B cell (primary cell): ENCODE measurements around the gene CHCHD6. TPM values are rescaled to one million over a fixed set of nuclear protein-coding genes. Genes with fewer than 3 reads are reported as not detected.
A peak's percentile ranks its signal among the peaks of the same experiment; 100 is the strongest.

Experiments used
- ATAC-seq: fragments of 200-7000 bp; cut with Tn5 transposase; one replicate; pipeline ENCODE4 v1.10.0; 2021; ENCODE audit warnings: low read depth, mild to moderate bottlenecking, moderate number of reproducible peaks, moderate library complexity
- CTCF ChIA-PET: fragments of 350-600 bp; sonication (Branson Sonifier 250); formaldehyde crosslinking; loops from one replicate; lab custom pipeline; 2021; ENCODE audit warnings: antibody characterized with exemption, inconsistent platforms; lab: Charles Lee
- POLR2A ChIA-PET: fragments of 350-600 bp; sonication (Branson Sonifier 250); formaldehyde crosslinking; loops from one replicate; lab custom pipeline; 2021; ENCODE audit warnings: antibody characterized with exemption; lab: Charles Lee
- DNase-seq: peaks from one replicate; pipeline ENCODE4 v3.0.0; 2013
- H2AFZ ChIP-seq: 2 replicates; pipeline ENCODE4 v1.6.1; 2012; ENCODE audit warnings: mild to moderate bottlenecking, low read depth, low read length; ENCODE audit not compliant: insufficient read depth, poor library complexity, severe bottlenecking
- H3K27ac ChIP-seq, 2 donors: 1 replicate in 1 of 2; 2 replicates in 1 of 2; pipeline ENCODE4 v1.5.1; 2012 to 2013; ENCODE audit warnings: low read length in 2 of 2, mild to moderate bottlenecking in 2 of 2, moderate library complexity in 1 of 2
- H3K27me3 ChIP-seq, 4 experiments: fragments of 200-600 bp in 1 of 4; sonication (generic) in 1 of 4; replicated peaks in 1 of 4; 1 replicate in 2 of 4; 2 replicates in 2 of 4; pipeline versions ENCODE4 v1.6.1 to v1.7.0; 2013 to 2016; ENCODE audit warnings: low read length in 3 of 4, mild to moderate bottlenecking in 2 of 4, mixed read lengths in 1 of 4, moderate library complexity in 1 of 4; ENCODE audit not compliant: insufficient read depth in 4 of 4, control insufficient read depth in 3 of 4; ENCODE audit errors: control extremely low read depth in 1 of 4
- H3K36me3 ChIP-seq, 2 experiments: replicated peaks in 1 of 2; 1 replicate in 1 of 2; 2 replicates in 1 of 2; pipeline versions ENCODE4 v1.6.1 to v1.7.1; 2013; ENCODE audit warnings: low read length in 1 of 2; ENCODE audit not compliant: insufficient read depth in 2 of 2, control insufficient read depth in 1 of 2; ENCODE audit errors: control extremely low read depth in 1 of 2, extremely low read depth in 1 of 2
- H3K4me1 ChIP-seq, 2 donors: fragments of 200-600 bp in 1 of 2; sonication (generic) in 1 of 2; 1 replicate in 1 of 2; 2 replicates in 1 of 2; pipeline versions ENCODE4 v1.5.1 to v1.6.1; 2013 to 2017; ENCODE audit warnings: low read length in 2 of 2; ENCODE audit not compliant: control insufficient read depth in 2 of 2, insufficient read depth in 2 of 2
- H3K4me2 ChIP-seq: replicated peaks from 2 replicates; pipeline ENCODE3; 2012; ENCODE audit warnings: mild to moderate bottlenecking, low read depth, low read length; ENCODE audit not compliant: poor library complexity, severe bottlenecking
- H3K4me3 ChIP-seq, 5 experiments: fragments of 200-600 bp in 1 of 5; sonication (generic) in 1 of 5; 1 replicate in 3 of 5; 2 replicates in 2 of 5; pipeline versions ENCODE4 v1.5.1 to v1.7.0; 2011 to 2016; ENCODE audit warnings: low read length in 4 of 5, mild to moderate bottlenecking in 4 of 5, low read depth in 2 of 5, control low read depth in 1 of 5, moderate library complexity in 1 of 5; ENCODE audit not compliant: insufficient read depth in 1 of 5; ENCODE audit errors: control extremely low read depth in 1 of 5, extremely low read depth in 1 of 5
- H3K79me2 ChIP-seq: fragments of 200-600 bp; sonication (generic); one replicate; pipeline ENCODE4 v1.6.0; 2016; ENCODE audit warnings: low read length; ENCODE audit not compliant: control insufficient read depth, insufficient read depth
- H3K9ac ChIP-seq: fragments of 200-600 bp; sonication (generic); 2 replicates; pipeline ENCODE4 v1.6.1; 2017; ENCODE audit warnings: mild to moderate bottlenecking, low read length, moderate library complexity
- H3K9me3 ChIP-seq, 3 donors: one replicate each; pipeline versions ENCODE4 v1.6.1 to v1.7.1; 2013; ENCODE audit warnings: low read length in 2 of 3; ENCODE audit not compliant: control insufficient read depth in 2 of 3, insufficient read depth in 1 of 3; ENCODE audit errors: control extremely low read depth in 1 of 3
- H4K20me1 ChIP-seq: 2 replicates; pipeline ENCODE4 v1.6.0; 2012; ENCODE audit warnings: mild to moderate bottlenecking, low read length; ENCODE audit not compliant: insufficient read depth, control insufficient read depth, poor library complexity, severe bottlenecking
- H3K27ac Mint-ChIP-seq: one replicate; pipeline ENCODE4 v1.8.0; 2021; ENCODE audit warnings: mixed read lengths
- H3K27me3 Mint-ChIP-seq: one replicate; pipeline ENCODE4 v1.8.0; 2021; ENCODE audit warnings: mixed read lengths
- H3K4me1 Mint-ChIP-seq: one replicate; pipeline ENCODE4 v1.8.0; 2021; ENCODE audit warnings: mixed read lengths
- H3K4me3 Mint-ChIP-seq: one replicate; pipeline ENCODE4 v1.8.0; 2021; ENCODE audit warnings: mixed read lengths
- H3K9me3 Mint-ChIP-seq: one replicate; pipeline ENCODE4 v1.8.0; 2022; ENCODE audit warnings: mixed read lengths; ENCODE audit not compliant: insufficient read depth
- CTCF ChIP-seq: fragments of 200-600 bp; IDR thresholded peaks from one replicate; pipeline ENCODE4 v1.8.0; 2022; ENCODE audit warnings: antibody characterized with exemption, mild to moderate bottlenecking
- EZH2 ChIP-seq: IDR thresholded peaks from 2 replicates; pipeline ENCODE4 v1.6.1; 2012; ENCODE audit warnings: borderline replicate concordance, low read depth, mild to moderate bottlenecking, moderate library complexity, low read length; ENCODE audit not compliant: insufficient read depth, poor library complexity, severe bottlenecking
- WGBS: methylation state at CpG from one replicate; pipeline ENCODE4 v1.1.5; 2013; ENCODE audit warnings: missing lambda C conversion rate; ENCODE audit not compliant: insufficient coverage; 5-methylcytosine and 5-hydroxymethylcytosine counted together
- intact Hi-C: fragments of 100-400 bp; cut with micrococcal nuclease; formaldehyde crosslinking; loops from one replicate; pipeline ENCODE4 v1.10.0; 2022
- polyA plus RNA-seq: library from polyadenylated mRNA; depleted of rRNA; stranded (reverse); fragments of >200 nt; gene quantifications from 2 replicates; pipeline ENCODE4 v1.2.3, GENCODE V29; 2012
- total RNA-seq, 2 donors: library from RNA; stranded (reverse); fragments of 120-200 nt in 1 of 2; gene quantifications; 1 replicate in 1 of 2; 2 replicates in 1 of 2; pipeline versions ENCODE4 v1.2.3 to v1.2.4, GENCODE V29; 2013 to 2022

CHCHD6 gene
- total and polyA plus RNA-seq, 2 donors (not counting 1 experiment from before 2014, with no cell fraction given), result 8.0 to 13.5 TPM

GRCh38 chr3:126912027-126912422, 208.0 kb downstream of the CHCHD6 start:
- H3K27me3 Mint-ChIP-seq, result peaks cover 43% of the 10 kb centered on the region
- intact Hi-C loops, result no loop called here
- 80% methylated on average over 8 of the region's 9 CpGs for WGBS
- ChIA-PET POLR2A (interaction anchor here (1.1 to 1.8 kb wide), 3 partner anchors 13 to 70 kb away, joined by 3 to 7 read pairs (median 4); partner anchors contain the start of gene PLXNA1), CTCF (interaction anchor here (1.0 to 1.9 kb wide), 6 partner anchors 42 to 233 kb away, joined by 3 to 17 read pairs (median 4); partner anchors contain the start of gene PLXNA1)
- no peak for ATAC-seq
- DNase-seq, result no peak
- Histone ChIP-seq H2AFZ (no peak overlapping the region), H3K79me2 (no peaks in the 10 kb centered on the region), H3K4me3 (peak overlapping the region in 1 of 5 experiments; percentile 42), H3K27ac (peak overlapping the region in 1 of 2 donors; percentile 41), H3K4me1 (peaks cover 23 to 31% of the 10 kb centered on the region in 2 donors), H3K9ac (no peak overlapping the region), H3K36me3 (no peaks in the 10 kb centered on the region), H3K4me2 (peak overlapping the region; percentile 76), H3K27me3 (peaks cover 0 to 58% (median 15%) of the 10 kb centered on the region in 4 experiments), H3K9me3 (peaks cover 0 to 16% (median 0%) of the 10 kb centered on the region in 3 donors), H4K20me1 (peaks cover 20% of the 10 kb centered on the region)
- no peak for TF ChIP-seq CTCF
- no peak for TF ChIP-seq EZH2
- peak overlapping the region; percentile 71 for H3K4me3 Mint-ChIP-seq
- H3K9me3 Mint-ChIP-seq, result no peaks in the 10 kb centered on the region
- peak overlapping the region; percentile 75 for H3K27ac Mint-ChIP-seq
- peaks cover 38% of the 10 kb centered on the region for H3K4me1 Mint-ChIP-seq

- peak overlapping the region; percentile 76 for H3K4me2 ChIP-seq
- H3K4me3 ChIP-seq, result no peak overlapping the region
- H3K4me1 Mint-ChIP-seq, result peaks cover 38% of the 10 kb centered on the region
- intact Hi-C loops, result no loop called here
- no peak overlapping the region for H3K27ac Mint-ChIP-seq
- H4K20me1 ChIP-seq, result peaks cover 20% of the 10 kb centered on the region
- peaks cover 23 to 31% of the 10 kb centered on the region in 2 donors for H3K4me1 ChIP-seq
- H3K79me2 ChIP-seq, result no peaks in the 10 kb centered on the region
- ATAC-seq, result no peak
- no peak overlapping the region for H2AFZ ChIP-seq
- WGBS, result 84% methylated on average over 11 of the region's 12 CpGs
- CTCF ChIA-PET, result interaction anchor here (1.0 to 1.9 kb wide), 3 partner anchors 69 to 83 kb away, joined by 3 to 17 read pairs (median 3); partner anchors contain the start of gene PLXNA1
- H3K9ac ChIP-seq, result no peak overlapping the region
- POLR2A ChIA-PET, result interaction anchor here (0.6 to 1.8 kb wide), 4 partner anchors 12 to 70 kb away, joined by 3 to 7 read pairs (median 4); partner anchors contain the start of gene PLXNA1
- peaks cover 0 to 53% (median 15%) of the 10 kb centered on the region in 4 experiments for H3K27me3 ChIP-seq
- H3K9me3 Mint-ChIP-seq, result no peaks in the 10 kb centered on the region
- H3K4me3 Mint-ChIP-seq, result peak overlapping the region; percentile 71
- peaks cover 0 to 16% (median 0%) of the 10 kb centered on the region in 3 donors for H3K9me3 ChIP-seq
- TF ChIP-seq CTCF (no peak), EZH2 (no peak)
- H3K27ac ChIP-seq, result no peak overlapping the region
- DNase-seq, result peak; percentile 24
- H3K27me3 Mint-ChIP-seq, result peaks cover 43% of the 10 kb centered on the region
- H3K36me3 ChIP-seq, result no peaks in the 10 kb centered on the region
Measured at GRCh38 chr3:126912491-126913195, 208.6 kb downstream of the CHCHD6 start.
